GM12873 (cell line): ENCODE measurements around the gene CCDC78.

ENCODE experiments used
- CTCF ChIP-seq: IDR thresholded peaks from 2 replicates; pipeline ENCODE4 v1.5.1; 2012; ENCODE audit warnings: low read depth, mild to moderate bottlenecking, moderate library complexity, low read length, control low read depth; ENCODE audit not compliant: insufficient read depth; ENCODE audit errors: missing control alignments

CCDC78 gene

DNA sequence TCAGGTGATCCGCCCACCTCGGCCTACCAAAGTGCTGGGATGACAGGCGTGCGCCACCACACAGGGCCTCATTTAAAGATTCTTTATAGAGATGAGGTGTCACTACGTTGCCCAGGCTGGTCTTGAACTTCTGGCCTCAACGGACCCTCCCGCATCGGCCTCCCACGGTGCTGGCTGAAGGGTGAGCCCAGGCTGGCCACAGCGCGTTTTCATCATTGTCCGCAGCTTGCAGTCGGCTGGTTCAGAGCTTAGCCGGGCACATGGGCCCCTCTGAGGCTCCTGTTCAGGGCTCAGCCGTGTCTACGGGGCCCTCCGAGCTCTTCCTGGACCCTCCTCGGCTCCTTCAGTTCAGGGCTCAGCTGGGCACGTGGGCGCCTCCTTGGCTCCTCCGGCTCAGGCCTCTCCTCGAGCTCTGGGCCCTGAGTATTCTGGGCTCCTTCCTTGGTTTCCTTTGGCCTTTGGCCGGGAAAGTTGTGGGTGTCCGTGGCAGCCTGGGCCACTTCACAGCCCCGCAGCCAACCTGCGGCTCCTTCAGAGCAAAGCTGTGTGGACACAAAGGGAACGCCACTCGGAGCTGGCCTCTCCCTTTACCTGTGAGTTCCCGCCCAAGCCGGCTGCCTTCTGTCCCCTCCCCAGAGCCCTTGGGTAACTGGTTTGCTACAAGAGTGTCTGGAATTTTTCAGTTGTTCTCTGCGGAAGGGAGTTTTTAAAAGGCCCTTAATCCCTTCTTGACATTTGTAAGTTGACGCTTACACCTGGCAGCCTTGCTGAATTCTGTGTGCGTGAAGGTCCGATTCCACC, 33.1 kb upstream of the CCDC78 start:
- TF ChIP-seq CTCF = no peak

DNA sequence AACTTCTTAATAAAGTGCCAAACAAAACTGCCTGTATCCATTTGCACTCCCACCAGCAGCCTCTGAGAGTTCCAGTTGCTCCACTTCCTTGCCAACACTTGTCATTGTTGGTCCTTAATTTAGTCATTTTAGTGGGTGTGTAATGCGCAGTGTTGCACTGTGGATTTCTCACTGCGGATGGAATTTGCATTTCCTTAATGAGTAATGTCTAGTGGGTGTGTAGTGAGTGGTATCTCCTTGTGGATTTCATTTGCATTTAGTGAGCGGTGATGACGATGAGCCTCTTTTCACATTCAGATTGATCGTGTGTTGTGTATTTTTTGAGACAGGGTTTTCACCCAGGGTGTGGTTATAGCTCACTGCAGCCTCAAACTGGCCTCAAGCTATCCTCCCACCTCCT, 30.2 kb upstream of the CCDC78 start:
- TF ChIP-seq CTCF = no peak

DNA sequence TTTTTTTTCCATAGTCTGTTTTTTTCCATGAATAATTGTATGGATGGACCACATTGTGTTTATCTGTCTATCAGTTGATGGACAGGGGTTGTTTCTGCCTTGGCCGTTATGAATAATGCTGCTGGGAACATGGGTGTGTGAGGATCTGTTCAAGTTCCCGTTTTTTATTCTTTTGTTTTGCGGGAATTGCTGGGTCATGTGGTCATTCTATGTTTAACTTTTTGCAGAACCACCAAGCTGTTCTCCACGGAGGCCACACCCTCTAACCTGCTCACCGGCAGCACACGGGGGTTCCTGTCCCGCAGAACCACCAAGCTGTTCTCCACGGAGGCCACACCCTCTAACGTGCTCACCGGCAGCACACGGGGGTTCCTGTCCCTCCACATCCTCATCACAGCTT, 28.4 kb upstream of the CCDC78 start:
- TF ChIP-seq CTCF = no peak

DNA sequence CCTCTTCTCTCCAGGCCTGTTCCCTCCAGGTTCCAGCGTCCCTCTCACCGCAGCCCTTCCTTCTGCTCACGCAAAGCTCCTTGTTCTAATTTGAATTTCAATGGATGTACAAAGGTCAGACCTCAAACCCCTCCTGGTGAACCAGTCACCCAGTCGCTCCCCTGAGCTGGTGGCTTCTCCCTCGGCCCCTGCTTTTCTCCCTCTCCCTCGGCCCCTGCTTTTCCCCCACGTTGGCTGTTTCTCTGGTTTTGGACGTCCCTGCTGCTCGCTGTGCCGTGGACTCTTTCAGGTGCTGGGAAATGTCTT, 25.7 kb upstream of the CCDC78 start:
- no peak for TF ChIP-seq CTCF

DNA sequence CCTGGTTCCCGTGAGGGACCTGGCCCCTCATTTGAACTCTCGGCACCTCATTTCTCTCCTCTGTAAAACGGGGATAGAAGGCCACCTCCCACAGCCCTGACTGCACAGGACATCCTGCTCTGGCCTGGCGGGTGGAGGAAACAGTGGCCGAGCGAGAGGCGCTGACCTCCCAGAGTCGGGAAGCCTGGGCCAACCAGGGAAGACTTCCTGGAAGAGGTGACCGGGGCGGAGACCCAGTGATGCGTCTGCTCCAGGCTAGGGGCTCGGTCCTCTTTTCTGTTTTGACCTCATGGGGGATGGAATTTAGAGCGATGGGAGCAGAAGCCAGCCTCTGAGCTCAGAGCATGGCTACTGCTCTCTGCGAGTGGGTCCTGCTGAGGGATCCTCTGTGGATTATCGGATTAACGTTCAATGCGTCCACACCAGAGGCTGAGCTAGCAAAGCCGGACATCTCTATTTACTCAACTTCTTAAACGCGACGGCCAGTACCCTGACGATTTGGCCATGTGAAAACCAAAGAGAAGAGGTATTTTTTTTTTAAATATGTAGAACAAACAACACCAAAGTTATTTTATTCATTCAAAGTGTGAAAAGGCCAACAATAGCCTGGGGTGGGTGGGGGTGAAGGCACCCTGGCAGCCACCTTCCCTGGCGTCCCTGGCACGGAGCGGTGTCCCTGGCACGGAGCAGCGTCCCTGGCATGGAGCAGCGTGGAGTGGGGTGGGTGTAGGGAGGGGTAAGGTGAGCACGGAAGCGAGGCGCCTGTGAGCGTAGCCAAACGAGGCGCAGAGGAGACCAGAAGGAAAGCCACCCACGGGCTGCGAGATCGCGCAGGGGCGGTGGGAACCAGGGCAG, 25.1 kb upstream of the CCDC78 start:
- no peak for TF ChIP-seq CTCF

DNA sequence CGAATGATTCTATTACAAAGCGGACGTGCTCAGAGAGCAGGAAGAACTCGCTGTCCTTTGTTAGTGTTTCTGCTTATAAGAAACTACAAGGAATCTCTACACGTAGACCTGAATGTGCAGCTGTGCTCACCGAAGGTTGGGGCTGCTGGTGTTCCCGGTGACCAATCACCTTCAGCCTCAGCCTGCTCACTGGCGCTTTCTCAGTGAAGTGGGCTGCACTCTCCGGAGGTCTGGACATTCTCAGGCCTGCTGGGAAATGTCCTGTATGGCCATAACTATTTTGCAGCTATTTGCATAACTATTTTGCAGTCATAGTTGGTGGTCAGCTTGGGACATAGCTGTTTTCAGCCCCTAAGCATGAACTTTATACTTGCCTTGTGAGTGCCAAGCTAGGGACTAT, 24.2 kb upstream of the CCDC78 start:
- TF ChIP-seq CTCF = no peak

DNA sequence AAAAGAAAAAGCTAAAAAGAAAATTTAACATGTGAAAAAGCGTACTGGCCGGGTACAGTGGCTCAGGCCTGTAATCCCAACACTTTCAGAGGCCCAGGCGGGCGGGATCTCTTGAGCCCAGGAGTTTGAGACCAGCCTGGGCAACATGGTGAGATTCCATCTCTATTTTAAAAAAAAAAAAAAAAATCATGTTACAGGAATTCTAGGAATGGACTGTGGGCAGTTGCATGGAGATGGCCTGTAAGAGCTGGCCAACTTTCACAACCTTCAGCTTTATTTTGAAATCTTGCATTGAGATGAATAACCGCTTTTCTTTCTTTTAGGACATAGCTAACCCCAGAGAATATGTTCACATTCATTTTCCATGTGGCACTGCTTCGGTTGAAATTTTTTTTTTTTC, 22.8 kb upstream of the CCDC78 start:
- no peak for TF ChIP-seq CTCF
